Fibroblast of lung (primary cell): ENCODE results near the gene NTRK2.

Experiments used
- EZH2 ChIP-seq: IDR thresholded peaks from 2 replicates; pipeline ENCODE4 v1.5.1; 2012; ENCODE audit warnings: low read length, control low read depth, mild to moderate bottlenecking; ENCODE audit errors: missing control alignments
- TF ChIP-seq, protein P1 (sequence below), 2 donors: IDR thresholded peaks in 1 of 2; conservative IDR thresholded peaks in 1 of 2; 1 replicate in 1 of 2; 2 replicates in 1 of 2; pipeline ENCODE4 v1.5.1; 2011 to 2012; ENCODE audit warnings: low read length in 2 of 2, control low read depth in 1 of 2, inconsistent platforms in 1 of 2, low read depth in 1 of 2, mild to moderate bottlenecking in 1 of 2

GRCh38 chr9:85030316-85030715 lies 360.8 kb downstream of the NTRK2 start:
- TF ChIP-seq, protein P1, sequence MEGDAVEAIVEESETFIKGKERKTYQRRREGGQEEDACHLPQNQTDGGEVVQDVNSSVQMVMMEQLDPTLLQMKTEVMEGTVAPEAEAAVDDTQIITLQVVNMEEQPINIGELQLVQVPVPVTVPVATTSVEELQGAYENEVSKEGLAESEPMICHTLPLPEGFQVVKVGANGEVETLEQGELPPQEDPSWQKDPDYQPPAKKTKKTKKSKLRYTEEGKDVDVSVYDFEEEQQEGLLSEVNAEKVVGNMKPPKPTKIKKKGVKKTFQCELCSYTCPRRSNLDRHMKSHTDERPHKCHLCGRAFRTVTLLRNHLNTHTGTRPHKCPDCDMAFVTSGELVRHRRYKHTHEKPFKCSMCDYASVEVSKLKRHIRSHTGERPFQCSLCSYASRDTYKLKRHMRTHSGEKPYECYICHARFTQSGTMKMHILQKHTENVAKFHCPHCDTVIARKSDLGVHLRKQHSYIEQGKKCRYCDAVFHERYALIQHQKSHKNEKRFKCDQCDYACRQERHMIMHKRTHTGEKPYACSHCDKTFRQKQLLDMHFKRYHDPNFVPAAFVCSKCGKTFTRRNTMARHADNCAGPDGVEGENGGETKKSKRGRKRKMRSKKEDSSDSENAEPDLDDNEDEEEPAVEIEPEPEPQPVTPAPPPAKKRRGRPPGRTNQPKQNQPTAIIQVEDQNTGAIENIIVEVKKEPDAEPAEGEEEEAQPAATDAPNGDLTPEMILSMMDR (conservative IDR thresholded peaks at IDR 0.05 in 1 of 2, IDR thresholded peaks at IDR 0.05 in 1 of 2; ENCODE audit: low read depth in 1 of 2, low read length in 2 of 2): no peak
- TF ChIP-seq EZH2: no peak
